GM12873 (cell line): ENCODE data around the gene CAB39L.

Source experiments
- CTCF ChIP-seq: IDR thresholded peaks from 2 replicates; pipeline ENCODE4 v1.5.1; 2012; ENCODE audit warnings: low read depth, mild to moderate bottlenecking, moderate library complexity, low read length, control low read depth; ENCODE audit not compliant: insufficient read depth; ENCODE audit errors: missing control alignments

The CAB39L gene

GRCh38 chr13:49308921-49309408 is 134.9 kb downstream of the CAB39L start:
- TF ChIP-seq CTCF, result no peak

GRCh38 chr13:49308097-49308875 is 135.6 kb downstream of the CAB39L start:
- TF ChIP-seq CTCF, result no peak

GRCh38 chr13:49307365-49307764 is 136.5 kb downstream of the CAB39L start:
- no peak for TF ChIP-seq CTCF

- TF ChIP-seq CTCF, result no peak
Measured at GRCh38 chr13:49305792-49306425, 138.0 kb downstream of the CAB39L start.

- no peak for TF ChIP-seq CTCF
Measured at GRCh38 chr13:49304763-49305700, 138.8 kb downstream of the CAB39L start.

- no peak for TF ChIP-seq CTCF
Measured at GRCh38 chr13:49304356-49304755, 139.5 kb downstream of the CAB39L start.
